ENCODE data around the gene DTWD2. TPM values are rescaled to one million over a fixed set of nuclear protein-coding genes. Genes with fewer than 3 reads are reported as not detected.

DTWD2 gene
- total RNA-seq, 3 donors from 2014 or later (not counting 1 experiment from before 2014, with no cell fraction given): 3.7 to 6.0 (median 4.1) TPM

GRCh38 chr5:118937393-118938061 is 50.8 kb downstream of the DTWD2 start:
- Mint-ChIP-seq H3K36me3 (no peaks in the 10 kb centered on the region), H3K27ac (no peak overlapping the region), H3K4me3 (no peak overlapping the region), H3K27me3 (ENCODE audit: low read depth in 2 of 2) (no peaks in the 10 kb centered on the region), H3K4me1 (no peaks in the 10 kb centered on the region), H3K9me3 (no peaks in the 10 kb centered on the region)
- ATAC-seq (no peak), DNase-seq (no peak)
- WGBS (ENCODE audit: insufficient coverage): 97% methylated on average over 2 of the region's 3 CpGs
- no peak overlapping the region for H3K27ac ChIP-seq (ENCODE audit: low read length)
- no peaks in the 10 kb centered on the region for H3K9me3 ChIP-seq (ENCODE audit: control insufficient read depth, insufficient read depth, low read length)
- TF ChIP-seq, protein P1, sequence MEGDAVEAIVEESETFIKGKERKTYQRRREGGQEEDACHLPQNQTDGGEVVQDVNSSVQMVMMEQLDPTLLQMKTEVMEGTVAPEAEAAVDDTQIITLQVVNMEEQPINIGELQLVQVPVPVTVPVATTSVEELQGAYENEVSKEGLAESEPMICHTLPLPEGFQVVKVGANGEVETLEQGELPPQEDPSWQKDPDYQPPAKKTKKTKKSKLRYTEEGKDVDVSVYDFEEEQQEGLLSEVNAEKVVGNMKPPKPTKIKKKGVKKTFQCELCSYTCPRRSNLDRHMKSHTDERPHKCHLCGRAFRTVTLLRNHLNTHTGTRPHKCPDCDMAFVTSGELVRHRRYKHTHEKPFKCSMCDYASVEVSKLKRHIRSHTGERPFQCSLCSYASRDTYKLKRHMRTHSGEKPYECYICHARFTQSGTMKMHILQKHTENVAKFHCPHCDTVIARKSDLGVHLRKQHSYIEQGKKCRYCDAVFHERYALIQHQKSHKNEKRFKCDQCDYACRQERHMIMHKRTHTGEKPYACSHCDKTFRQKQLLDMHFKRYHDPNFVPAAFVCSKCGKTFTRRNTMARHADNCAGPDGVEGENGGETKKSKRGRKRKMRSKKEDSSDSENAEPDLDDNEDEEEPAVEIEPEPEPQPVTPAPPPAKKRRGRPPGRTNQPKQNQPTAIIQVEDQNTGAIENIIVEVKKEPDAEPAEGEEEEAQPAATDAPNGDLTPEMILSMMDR (IDR thresholded peaks at IDR 0.05): no peak
- no peaks in the 10 kb centered on the region for H3K27me3 ChIP-seq (ENCODE audit: control insufficient read depth, insufficient read depth, low read length)
- intact Hi-C loops (cut with micrococcal nuclease): no loop called here
- H3K4me3 ChIP-seq (ENCODE audit: low read length): no peak overlapping the region
- no peaks in the 10 kb centered on the region for H3K36me3 ChIP-seq (ENCODE audit: control insufficient read depth, insufficient read depth, low read length)
- no peaks in the 10 kb centered on the region for H3K4me1 ChIP-seq (ENCODE audit: control insufficient read depth, insufficient read depth, low read length)

DNA sequence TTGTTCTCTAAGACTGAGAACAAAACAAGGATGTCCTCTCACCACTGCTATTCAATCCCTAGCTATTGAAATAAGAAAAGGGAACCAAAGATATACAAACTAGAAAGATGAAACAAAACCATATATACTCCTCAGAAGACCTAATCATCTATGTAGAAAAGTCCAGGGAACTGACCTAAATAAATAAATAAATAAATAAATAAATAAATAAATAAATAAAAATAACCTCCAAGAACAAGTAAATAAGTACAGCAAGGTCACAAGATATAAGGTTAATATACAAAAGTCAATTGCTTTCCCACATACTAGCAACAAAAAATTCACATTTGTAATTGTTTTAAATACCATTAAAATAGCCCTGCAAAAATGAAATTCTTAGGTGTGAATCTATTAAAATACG is 54.6 kb downstream of the DTWD2 start:
- Mint-ChIP-seq H3K9me3 (no peaks in the 10 kb centered on the region), H3K4me3 (no peak overlapping the region), H3K36me3 (no peaks in the 10 kb centered on the region), H3K27ac (no peak overlapping the region), H3K4me1 (no peaks in the 10 kb centered on the region), H3K27me3 (ENCODE audit: low read depth in 2 of 2) (no peaks in the 10 kb centered on the region)
- Histone ChIP-seq H3K4me1 (ENCODE audit: control insufficient read depth, insufficient read depth, low read length) (no peaks in the 10 kb centered on the region), H3K9me3 (ENCODE audit: control insufficient read depth, insufficient read depth, low read length) (no peaks in the 10 kb centered on the region), H3K36me3 (ENCODE audit: control insufficient read depth, insufficient read depth, low read length) (no peaks in the 10 kb centered on the region), H3K4me3 (ENCODE audit: low read length) (no peak overlapping the region), H3K27me3 (ENCODE audit: control insufficient read depth, insufficient read depth, low read length) (no peaks in the 10 kb centered on the region), H3K27ac (ENCODE audit: low read length) (no peak overlapping the region)
- 100% methylated on average over 1 of the region's 1 CpG for WGBS (ENCODE audit: insufficient coverage)
- ATAC-seq (no peak), DNase-seq (no peak)
- TF ChIP-seq, protein P1 (IDR thresholded peaks at IDR 0.05): no peak
- intact Hi-C loops (cut with micrococcal nuclease): no loop called here

DNA sequence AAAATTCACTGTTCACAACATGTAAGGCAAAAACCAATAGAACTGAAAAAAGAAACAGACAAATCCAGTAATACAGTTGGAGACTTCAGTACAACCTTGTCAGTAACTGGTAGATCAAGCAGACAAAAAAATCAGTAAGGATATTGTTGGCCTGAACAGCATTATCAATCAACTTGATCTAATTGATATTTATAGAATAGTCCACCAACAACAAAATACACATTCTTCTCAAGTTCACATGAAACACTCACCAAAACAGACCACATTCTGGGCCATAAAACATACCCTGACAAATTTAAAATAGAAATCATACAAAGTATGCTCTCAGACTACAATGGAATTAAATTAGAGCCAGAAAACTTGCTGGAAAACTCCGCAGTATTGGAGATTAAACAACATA is 56.8 kb downstream of the DTWD2 start:
- TF ChIP-seq, protein P1 (IDR thresholded peaks at IDR 0.05): no peak
- no peaks in the 10 kb centered on the region for H3K4me1 Mint-ChIP-seq
- H3K27me3 Mint-ChIP-seq (ENCODE audit: low read depth in 2 of 2): no peaks in the 10 kb centered on the region
- H3K36me3 ChIP-seq (ENCODE audit: control insufficient read depth, insufficient read depth, low read length): no peaks in the 10 kb centered on the region
- H3K9me3 Mint-ChIP-seq: no peaks in the 10 kb centered on the region
- no peak overlapping the region for H3K27ac Mint-ChIP-seq
- ATAC-seq (no peak), DNase-seq (no peak)
- WGBS (ENCODE audit: insufficient coverage): 100% methylated on average over 1 of the region's 1 CpG
- no peak overlapping the region for H3K4me3 ChIP-seq (ENCODE audit: low read length)
- no peak overlapping the region for H3K4me3 Mint-ChIP-seq
- intact Hi-C loops (cut with micrococcal nuclease): no loop called here
- no peaks in the 10 kb centered on the region for H3K9me3 ChIP-seq (ENCODE audit: control insufficient read depth, insufficient read depth, low read length)
- no peaks in the 10 kb centered on the region for H3K27me3 ChIP-seq (ENCODE audit: control insufficient read depth, insufficient read depth, low read length)
- no peak overlapping the region for H3K27ac ChIP-seq (ENCODE audit: low read length)
- no peaks in the 10 kb centered on the region for H3K4me1 ChIP-seq (ENCODE audit: control insufficient read depth, insufficient read depth, low read length)
- no peaks in the 10 kb centered on the region for H3K36me3 Mint-ChIP-seq

GRCh38 chr5:118924006-118924389 is 64.3 kb downstream of the DTWD2 start:
- 100% methylated on average over 1 of the region's 1 CpG for WGBS (ENCODE audit: insufficient coverage)
- intact Hi-C loops (cut with micrococcal nuclease): no loop called here

More at GRCh38 chr5:118924006-118924389, 64.3 kb downstream of the DTWD2 start:
- TF ChIP-seq, protein P1 (IDR thresholded peaks at IDR 0.05): no peak
- Histone ChIP-seq H3K4me1 (ENCODE audit: control insufficient read depth, insufficient read depth, low read length) (no peaks in the 10 kb centered on the region), H3K9me3 (ENCODE audit: control insufficient read depth, insufficient read depth, low read length) (no peaks in the 10 kb centered on the region), H3K27me3 (ENCODE audit: control insufficient read depth, insufficient read depth, low read length) (no peaks in the 10 kb centered on the region), H3K4me3 (ENCODE audit: low read length) (no peak overlapping the region), H3K27ac (ENCODE audit: low read length) (no peak overlapping the region), H3K36me3 (ENCODE audit: control insufficient read depth, insufficient read depth, low read length) (no peaks in the 10 kb centered on the region)
- DNase-seq (no peak), ATAC-seq (no peak)
- H3K27ac Mint-ChIP-seq: no peak overlapping the region
- H3K9me3 Mint-ChIP-seq: no peaks in the 10 kb centered on the region
- H3K4me3 Mint-ChIP-seq: no peak overlapping the region
- no peaks in the 10 kb centered on the region for H3K36me3 Mint-ChIP-seq
- H3K27me3 Mint-ChIP-seq (ENCODE audit: low read depth in 2 of 2): no peaks in the 10 kb centered on the region
- no peaks in the 10 kb centered on the region for H3K4me1 Mint-ChIP-seq

Data from natural killer cell (primary cell).